ENCODE data around the gene CXorf58. TPM values are rescaled to one million over a fixed set of nuclear protein-coding genes. Genes with fewer than 3 reads are reported as not detected.

The CXorf58 gene
- total and polyA plus RNA-seq, 9 of the 15 experiments (the other 6 are each of a cell fraction or from before 2014, with no cell fraction given) = 0.10 to 0.27 (median 0.16) TPM; not detected in 3

- intact Hi-C loops (cut with micrococcal nuclease) = no loop called here
- no peaks in the 10 kb centered on the region for H3K9me3 ChIP-seq (replicated peaks; ENCODE audit: control insufficient read depth, insufficient read depth, low read depth, low read length)
- no peaks in the 10 kb centered on the region for H3K27me3 ChIP-seq (ENCODE audit: control insufficient read depth in 2 of 2, insufficient read depth in 2 of 2, low read length in 2 of 2)
- H2AFZ ChIP-seq (ENCODE audit: low read depth, low read length) = no peak overlapping the region
- TF ChIP-seq ZNF707 (CRISPR knock-in tag; conservative IDR thresholded peaks at IDR 0.05) = no peak
- TF ChIP-seq POLR2A (conservative IDR thresholded peaks at IDR 0.05) = no peak
- TF ChIP-seq CREM (IDR thresholded peaks at IDR 0.05; ENCODE audit: low read depth) = no peak
- TF ChIP-seq ZNF431 (CRISPR knock-in tag; IDR thresholded peaks at IDR 0.05) = no peak
- no peak for TF ChIP-seq ARNT (IDR thresholded peaks at IDR 0.05)
- TF ChIP-seq TCFL5 (CRISPR knock-in tag; conservative IDR thresholded peaks at IDR 0.05) = no peak
- no peak for TF ChIP-seq ID3 (CRISPR knock-in tag; IDR thresholded peaks at IDR 0.05)
- no peak for TF ChIP-seq ID3 (tag; IDR thresholded peaks at IDR 0.05)
- no peak for TF ChIP-seq CEBPB (tag; IDR thresholded peaks at IDR 0.05)
- TF ChIP-seq TRIM24 (IDR thresholded peaks at IDR 0.05) = no peak
- no peak for TF ChIP-seq SMARCB1 (IDR thresholded peaks at IDR 0.05; ENCODE audit: insufficient read length, low read depth)
- no peak for TF ChIP-seq BRF2 (IDR thresholded peaks at IDR 0.05; ENCODE audit: borderline replicate concordance, insufficient read depth, insufficient read length)
- TF ChIP-seq CHD4 (IDR thresholded peaks at IDR 0.05; ENCODE audit: insufficient read depth, insufficient replicate concordance, low read depth, low read length, poor library complexity, severe bottlenecking) = no peak
- TF ChIP-seq HDAC1 (IDR thresholded peaks at IDR 0.05) = no peak
- TF ChIP-seq ZBTB8A (IDR thresholded peaks at IDR 0.05; ENCODE audit: partially characterized antibody) = no peak
- no peaks in the 10 kb centered on the region for H3K9me1 ChIP-seq (ENCODE audit: control insufficient read depth, insufficient read depth, low read length)
- 79% methylated on average over 3 of the region's 4 CpGs for WGBS (ENCODE audit: insufficient coverage, low coverage, missing lambda C conversion rate)
- no TSS peak for BruUV-seq (replicated peaks)
- H3K4me2 ChIP-seq (ENCODE audit: insufficient read depth, low read length) = no peak overlapping the region
- no peak for DNase-seq (ENCODE audit: extremely low read depth in 1 of 4, low spot score in 3 of 4)
- H3K79me2 ChIP-seq (ENCODE audit: control insufficient read depth, insufficient read depth, low read length) = peaks cover 9% of the 10 kb centered on the region
- no peaks in the 10 kb centered on the region for H4K20me1 ChIP-seq (replicated peaks; ENCODE audit: control insufficient read depth, insufficient read depth, low read length)
- in situ Hi-C loops (cut with MboI) = no loop called here
- CTCF ChIA-PET (ENCODE audit: low intra/inter-chr PET ratio) = no interaction called here
- H3K4me1 ChIP-seq (replicated peaks in 1 of 2; ENCODE audit: control insufficient read depth in 2 of 2, insufficient read depth in 2 of 2, low read length in 2 of 2) = peaks cover 13 to 18% of the 10 kb centered on the region in 2 experiments
- H3K9ac ChIP-seq (ENCODE audit: insufficient read depth in 1 of 2, low read depth in 2 of 2, low read length in 2 of 2) = no peak overlapping the region
- no peak overlapping the region for H3K27ac ChIP-seq (ENCODE audit: extremely low read depth, low read depth, low read length)
- ATAC-seq = no peak
- H3K4me3 ChIP-seq = no peak overlapping the region
- POLR2A ChIA-PET = interaction anchor here (0.6 to 0.7 kb wide), 2 partner anchors 14 to 15 kb away, joined by 3 read pairs; no protein-coding TSS in a partner anchor
- H3K36me3 ChIP-seq (ENCODE audit: control insufficient read depth, insufficient read depth, low read length) = no peaks in the 10 kb centered on the region
- no peak for FAIRE-seq
Measured at GRCh38 chrX:23887918-23888317, 19.9 kb upstream of the CXorf58 start.
